HG03066 (cell line): ENCODE data around the gene ABCC12.
"Not testable (repeated sequence)": the region's sequence is repeated elsewhere in the genome, so short reads cannot be mapped to it uniquely, and the experiment has no call there.

Experiments
- ATAC-seq: cut with Tn5 transposase; IDR thresholded peaks from one replicate; pipeline ENCODE4 v1.9.1; 2021; ENCODE audit warnings: low read depth; ENCODE audit not compliant: unreplicated experiment

The ABCC12 gene

DNA sequence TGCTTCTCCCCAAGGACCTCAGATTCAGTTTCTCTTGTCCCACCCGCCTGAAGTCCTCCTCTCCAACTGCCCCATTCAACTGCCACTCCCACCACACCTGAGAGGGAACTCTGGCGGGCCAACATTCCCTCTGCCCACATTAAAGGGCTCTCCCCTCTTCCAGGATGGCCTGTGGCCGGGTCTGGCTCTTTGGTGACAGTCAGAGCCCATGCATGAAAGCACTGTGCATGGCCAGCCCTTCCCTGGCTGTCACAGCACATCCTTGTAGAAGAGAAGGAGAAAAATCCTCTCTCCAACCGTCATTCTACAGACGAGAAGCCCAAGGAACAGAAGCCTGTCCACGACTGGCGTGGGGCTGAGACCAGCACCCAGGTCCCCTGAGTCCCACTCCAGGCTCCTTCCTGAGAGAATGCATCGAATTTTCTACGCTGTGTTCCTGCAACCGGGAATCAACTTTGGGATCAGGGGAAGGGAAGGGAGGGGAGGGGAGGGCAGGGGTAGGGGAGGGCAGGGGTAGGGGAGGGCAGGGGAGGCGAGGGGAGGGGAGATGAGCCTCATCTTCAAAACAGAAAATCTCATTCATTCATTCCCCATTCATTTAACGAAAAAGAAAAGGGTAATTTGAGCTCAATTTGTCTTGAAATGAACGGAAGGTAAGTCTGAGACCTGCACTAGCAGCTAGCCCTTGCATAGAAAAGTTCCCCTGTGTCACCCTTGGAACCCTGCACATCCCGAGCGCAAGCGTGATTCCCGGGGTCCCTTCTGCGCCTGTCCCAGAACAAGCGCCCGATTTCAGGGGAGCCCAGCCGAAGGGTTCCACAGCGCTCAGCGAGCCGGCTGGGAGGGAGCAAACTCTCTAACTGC lies at the start of gene ABCC12:
Gene ABCC12 (minus strand): TSS at position 68 of the 864 bp plus-strand sequence. CDS start 9,569 bp downstream, outside the sequence.
- no peak for ATAC-seq

GRCh38 chr16:48204825-48205151 lies 49.0 kb upstream of the ABCC12 start:
- ATAC-seq = no peak

- ATAC-seq = no peak
Measured at GRCh38 chr16:48203974-48204824, 48.4 kb upstream of the ABCC12 start.

GRCh38 chr16:48201515-48202201 lies 45.9 kb upstream of the ABCC12 start:
- no peak for ATAC-seq

DNA sequence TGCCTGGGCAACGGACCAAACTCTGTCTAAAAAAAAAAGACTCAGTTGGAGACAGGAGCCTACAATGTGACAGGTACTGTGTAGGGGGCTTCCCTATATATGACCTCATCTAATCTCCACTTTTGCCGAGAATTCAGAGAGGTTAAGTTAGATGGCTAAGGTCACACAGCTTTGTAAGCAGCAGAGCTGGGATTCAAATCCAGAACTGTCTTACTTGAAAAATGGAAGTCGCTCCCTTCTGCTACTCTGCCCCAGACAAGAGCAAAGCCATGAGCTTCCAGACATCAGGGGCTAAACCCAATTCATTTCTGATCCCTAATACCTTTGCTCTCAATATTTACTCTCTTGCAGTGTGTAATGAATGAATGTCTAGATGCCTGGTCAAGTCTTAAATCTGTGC lies 41.5 kb upstream of the ABCC12 start:
- ATAC-seq = no peak

GRCh38 chr16:48194828-48195556 lies 39.2 kb upstream of the ABCC12 start:
- ATAC-seq = no peak

DNA sequence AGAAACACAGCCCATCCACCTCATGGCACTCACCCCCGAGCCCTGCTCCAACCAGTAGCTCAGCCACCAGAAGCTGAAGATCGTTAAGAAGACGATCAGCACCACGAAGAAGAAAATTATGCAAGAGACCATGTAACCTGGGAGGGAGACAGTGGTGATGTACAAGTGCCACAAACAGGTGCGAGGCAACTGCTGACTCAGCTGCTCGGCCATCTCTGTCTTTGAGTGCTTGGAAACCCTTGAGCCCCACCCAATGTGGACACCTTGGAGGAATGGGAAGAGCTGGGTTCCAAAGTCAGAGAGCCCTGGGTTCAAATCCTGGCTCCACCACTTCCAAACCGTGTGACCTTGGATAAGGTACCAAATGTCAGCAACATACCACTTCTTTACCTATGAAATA lies 38.1 kb upstream of the ABCC12 start:
- ATAC-seq = no peak

DNA sequence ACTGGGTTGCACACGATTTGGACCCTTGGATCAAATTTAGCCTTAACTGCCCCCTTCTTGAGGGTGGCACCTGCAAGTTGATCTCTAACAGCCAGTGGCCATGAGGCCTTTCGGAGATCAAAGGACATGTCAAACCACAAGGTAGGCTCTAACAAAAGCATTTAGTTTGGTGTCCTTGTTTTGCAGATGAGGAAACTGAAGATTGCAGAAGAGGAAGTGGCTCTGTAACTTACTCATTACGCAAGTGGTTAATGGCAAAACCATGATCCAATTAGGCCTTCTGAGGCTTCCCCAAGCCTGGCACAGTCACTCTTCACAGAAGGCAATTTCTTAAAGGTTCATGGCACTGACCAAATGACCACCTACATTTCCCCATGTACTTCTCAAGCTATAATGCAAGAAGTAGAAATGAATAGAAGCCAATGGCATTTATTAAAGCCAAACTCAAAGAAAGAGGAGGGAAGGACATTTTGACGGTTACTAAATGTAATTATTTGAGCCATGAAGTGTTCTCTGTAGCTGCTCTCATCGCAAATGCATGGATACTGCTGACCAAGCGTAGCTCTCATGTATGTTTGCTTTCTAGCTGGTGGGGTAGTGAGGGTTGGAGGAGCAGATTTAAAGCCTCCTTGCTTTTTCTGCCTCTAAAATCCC lies 32.8 kb upstream of the ABCC12 start:
- ATAC-seq = peak; percentile 92

- no peak for ATAC-seq
Measured at GRCh38 chr16:48187779-48188178, 32.0 kb upstream of the ABCC12 start.

DNA sequence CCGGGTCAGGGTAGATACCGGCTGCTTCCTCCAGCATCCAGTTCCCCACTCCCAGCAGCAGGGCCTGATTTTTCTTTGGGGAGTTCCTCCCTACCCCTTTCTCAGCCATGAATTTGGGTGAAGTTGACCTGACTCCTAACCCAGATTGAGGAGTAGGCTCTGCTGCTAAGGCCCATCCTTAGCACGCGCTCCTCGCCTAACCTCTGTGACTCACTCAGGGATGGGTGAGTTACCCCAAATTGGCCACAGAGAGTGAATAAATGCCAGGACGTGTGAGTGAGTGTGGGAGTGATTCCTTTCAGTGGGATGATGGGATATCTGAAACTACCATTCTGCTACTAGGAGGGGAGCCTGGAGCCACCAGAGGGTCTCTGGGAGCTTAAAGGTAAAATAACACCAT lies 28.9 kb upstream of the ABCC12 start:
- no peak for ATAC-seq

GRCh38 chr16:48182979-48183537 lies 27.3 kb upstream of the ABCC12 start:
- no peak for ATAC-seq

DNA sequence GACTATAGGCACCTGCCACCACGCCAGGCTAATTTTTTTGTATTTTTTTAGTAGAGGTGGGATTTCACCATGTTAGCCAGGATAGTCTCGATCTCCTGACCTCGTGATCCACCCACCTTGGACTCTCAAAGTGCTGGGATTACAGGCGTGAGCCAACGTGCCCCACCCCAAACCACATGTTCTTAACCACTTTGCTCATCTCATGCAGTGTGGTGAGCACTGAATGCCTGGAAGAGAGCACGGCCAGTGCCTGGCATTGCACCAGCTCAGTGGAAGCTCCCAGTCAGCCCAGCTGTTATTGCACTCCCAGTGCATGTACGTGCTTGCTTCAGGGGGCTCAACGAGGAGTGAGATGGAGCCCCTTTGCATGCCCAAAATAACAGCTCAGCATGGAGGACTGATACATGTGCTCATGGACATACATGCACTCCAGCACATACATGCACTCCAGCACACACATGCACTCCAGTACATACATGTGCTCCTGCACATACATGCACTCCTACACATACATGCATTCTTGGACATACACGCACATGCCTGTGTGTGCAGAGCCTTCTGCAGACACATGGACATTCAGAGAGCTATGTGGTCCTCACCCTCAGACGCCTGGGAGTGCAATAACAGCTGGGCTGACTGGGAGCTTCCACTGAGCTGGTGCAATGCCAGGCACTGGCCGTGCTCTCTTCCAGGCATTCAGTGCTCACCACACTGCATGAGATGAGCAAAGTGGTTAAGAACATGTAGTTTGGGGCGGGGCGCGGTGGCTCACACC lies 26.1 kb upstream of the ABCC12 start:
- ATAC-seq = not testable (repeated sequence)

- ATAC-seq = no peak
Measured at GRCh38 chr16:48180868-48181480, 25.2 kb upstream of the ABCC12 start.

DNA sequence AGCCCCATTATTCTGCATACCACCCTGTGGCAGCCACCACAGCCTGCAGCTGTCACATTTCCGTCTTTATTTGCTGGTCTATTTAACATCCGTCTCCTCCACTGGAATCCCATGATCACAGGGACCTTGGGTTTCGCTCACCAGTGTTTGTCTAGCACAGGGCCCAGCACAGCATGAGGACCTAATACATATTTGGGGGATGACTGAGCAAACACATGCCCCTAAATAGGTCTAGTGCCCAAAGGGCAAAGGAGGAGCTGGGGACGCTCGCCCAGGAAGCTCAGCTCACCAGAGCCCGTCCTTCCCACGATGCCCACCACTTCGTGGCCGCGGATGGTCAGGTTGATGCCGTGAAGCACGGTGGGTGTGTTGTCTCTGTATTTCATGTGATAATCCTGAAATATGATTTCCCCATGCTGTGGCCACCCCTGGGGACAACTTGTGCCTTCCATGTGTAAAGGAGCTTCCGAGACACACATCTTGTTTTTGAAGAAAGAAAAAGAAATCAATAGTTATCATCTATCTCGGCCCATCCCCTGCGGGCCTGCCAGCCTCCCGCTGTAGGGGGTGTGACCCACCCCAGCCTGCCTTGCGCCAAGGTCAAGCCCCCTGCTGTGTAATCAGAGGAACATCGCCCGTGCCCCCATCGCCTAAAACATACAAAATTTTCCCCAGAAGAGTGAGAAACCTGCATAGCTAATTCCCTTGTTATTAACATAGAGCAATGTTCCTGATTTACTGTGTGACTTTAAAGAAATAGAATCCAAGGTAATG lies 21.0 kb upstream of the ABCC12 start:
- ATAC-seq = no peak

DNA sequence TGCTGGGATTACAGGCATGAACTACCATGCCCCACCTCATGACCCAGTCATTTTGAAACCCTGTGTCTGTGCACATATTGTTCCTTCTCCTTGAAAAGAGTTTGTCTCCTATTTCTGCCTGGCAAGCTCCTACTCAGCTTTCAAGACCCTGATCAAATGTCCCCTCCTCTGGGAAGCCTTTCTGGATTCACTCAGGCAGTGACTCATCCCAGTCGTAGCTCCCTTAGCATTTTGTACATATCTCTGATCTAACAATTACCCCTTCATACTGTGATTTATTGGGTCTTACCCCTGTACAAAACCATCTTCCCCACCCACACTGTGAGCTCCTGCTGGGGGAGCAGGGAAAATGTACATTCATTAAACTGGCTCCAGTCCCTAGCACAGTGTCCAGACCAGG lies 18.1 kb upstream of the ABCC12 start:
- ATAC-seq = no peak

GRCh38 chr16:48172682-48173081 lies 16.9 kb upstream of the ABCC12 start:
- ATAC-seq = no peak

- ATAC-seq = no peak
Measured at GRCh38 chr16:48169896-48170295, 14.1 kb upstream of the ABCC12 start.

- no peak for ATAC-seq
Measured at GRCh38 chr16:48168075-48168474, 12.3 kb upstream of the ABCC12 start.
